ENCODE measurements around the gene FSTL4.

Gene FSTL4

DNA sequence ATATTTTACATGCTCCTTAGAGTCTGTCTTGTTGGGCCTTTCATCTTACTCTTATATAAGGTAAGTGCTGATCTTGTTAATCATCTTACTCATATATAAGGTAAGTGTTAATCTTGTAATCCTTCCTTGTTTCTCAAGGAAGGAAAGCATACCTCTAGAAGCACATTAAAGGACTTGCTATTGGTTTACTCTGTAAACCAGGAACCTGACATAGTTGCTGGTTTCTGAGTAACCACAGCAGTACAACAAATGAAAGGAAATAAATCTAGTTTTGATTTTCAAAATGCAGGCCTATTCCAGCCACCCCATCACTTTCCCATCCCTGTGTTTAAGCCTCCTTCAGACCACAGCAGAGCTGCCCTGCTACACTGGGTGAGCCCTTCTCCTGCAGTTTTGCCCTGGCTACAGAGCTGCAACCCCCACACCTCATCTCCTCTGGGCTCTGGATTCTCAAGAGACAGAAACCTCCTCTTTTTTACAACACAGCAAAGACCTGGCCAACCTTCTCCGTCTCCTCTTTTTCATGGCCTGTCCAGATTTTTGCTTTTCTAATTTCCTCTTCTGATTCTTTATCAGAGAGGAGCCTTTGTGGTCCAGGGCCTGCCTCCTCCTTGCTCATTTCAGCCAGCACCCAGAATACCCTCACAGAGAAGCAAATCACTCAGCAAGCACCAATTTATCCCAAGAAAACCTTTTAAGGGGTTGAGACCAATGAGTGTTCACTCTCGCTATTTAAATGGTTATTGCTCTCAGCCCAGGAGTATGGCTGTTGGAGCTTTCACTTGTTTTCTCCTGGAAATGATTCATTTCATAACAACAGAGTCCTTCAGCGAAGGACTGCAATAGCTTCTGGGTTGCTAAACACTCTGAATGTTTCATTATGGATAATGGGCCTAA lies 103.2 kb downstream of the FSTL4 start:
- H3K4me1 Mint-ChIP-seq = no peaks in the 10 kb centered on the region
- ATAC-seq (ENCODE audit: low read depth) (no peak), DNase-seq (ENCODE audit: low spot score in 2 of 2) (no peak)
- H3K9me3 Mint-ChIP-seq = no peaks in the 10 kb centered on the region
- H3K27me3 Mint-ChIP-seq = peaks cover 15% of the 10 kb centered on the region
- no peaks in the 10 kb centered on the region for H3K36me3 Mint-ChIP-seq
- H3K27ac Mint-ChIP-seq = no peak overlapping the region
- no peak overlapping the region for H3K4me3 Mint-ChIP-seq

DNA sequence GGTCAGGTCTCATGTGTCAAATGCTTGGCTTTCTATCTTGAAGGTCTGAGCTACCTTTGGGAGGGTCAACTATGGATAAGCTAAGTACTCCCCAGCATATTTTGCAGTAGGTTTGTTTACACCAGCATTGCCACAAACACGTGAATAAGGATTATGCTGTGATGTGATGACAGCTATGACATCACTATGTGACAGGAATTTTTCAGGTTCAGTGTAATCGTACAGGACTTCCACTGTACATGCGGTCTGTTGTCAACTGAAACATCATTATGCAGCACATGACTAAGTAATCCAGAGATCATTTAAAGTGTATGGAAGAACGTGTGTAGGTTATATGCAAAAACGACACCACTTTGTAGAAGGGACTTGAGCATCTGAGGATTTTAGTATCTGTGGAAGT lies 104.0 kb downstream of the FSTL4 start:
- ATAC-seq (ENCODE audit: low read depth) = no peak
- H3K4me3 Mint-ChIP-seq = no peak overlapping the region
- H3K27ac Mint-ChIP-seq = no peak overlapping the region
- H3K9me3 Mint-ChIP-seq = no peaks in the 10 kb centered on the region
- DNase-seq (ENCODE audit: low spot score in 2 of 2) = no peak
- H3K4me1 Mint-ChIP-seq = no peaks in the 10 kb centered on the region
- no peaks in the 10 kb centered on the region for H3K36me3 Mint-ChIP-seq
- peaks cover 15% of the 10 kb centered on the region for H3K27me3 Mint-ChIP-seq

GRCh38 chr5:133506181-133506580 lies 106.2 kb downstream of the FSTL4 start:
- Mint-ChIP-seq H3K4me1 (no peaks in the 10 kb centered on the region), H3K27ac (no peak overlapping the region), H3K36me3 (no peaks in the 10 kb centered on the region), H3K27me3 (peaks cover 8% of the 10 kb centered on the region), H3K4me3 (no peak overlapping the region), H3K9me3 (no peaks in the 10 kb centered on the region)
- no peak for ATAC-seq (ENCODE audit: low read depth)
- no peak for DNase-seq (ENCODE audit: low spot score in 2 of 2)

GRCh38 chr5:133503511-133503910 lies 108.8 kb downstream of the FSTL4 start:
- ATAC-seq (ENCODE audit: low read depth) (no peak), DNase-seq (ENCODE audit: low spot score in 2 of 2) (no peak)
- H3K36me3 Mint-ChIP-seq = no peaks in the 10 kb centered on the region
- peaks cover 18% of the 10 kb centered on the region for H3K27me3 Mint-ChIP-seq
- H3K4me3 Mint-ChIP-seq = no peak overlapping the region
- no peaks in the 10 kb centered on the region for H3K4me1 Mint-ChIP-seq
- no peaks in the 10 kb centered on the region for H3K9me3 Mint-ChIP-seq
- no peak overlapping the region for H3K27ac Mint-ChIP-seq

GRCh38 chr5:133499895-133500294 lies 112.4 kb downstream of the FSTL4 start:
- Mint-ChIP-seq H3K4me3 (no peak overlapping the region), H3K27me3 (peaks cover 21% of the 10 kb centered on the region), H3K4me1 (no peaks in the 10 kb centered on the region), H3K36me3 (no peaks in the 10 kb centered on the region), H3K9me3 (no peaks in the 10 kb centered on the region), H3K27ac (no peak overlapping the region)
- no peak for DNase-seq (ENCODE audit: low spot score in 2 of 2)
- no peak for ATAC-seq (ENCODE audit: low read depth)

- Mint-ChIP-seq H3K27ac (no peak overlapping the region), H3K27me3 (peaks cover 21% of the 10 kb centered on the region), H3K4me3 (no peak overlapping the region), H3K9me3 (peaks cover 2% of the 10 kb centered on the region), H3K4me1 (no peaks in the 10 kb centered on the region), H3K36me3 (peaks cover 2% of the 10 kb centered on the region)
- DNase-seq (ENCODE audit: low spot score in 2 of 2) (no peak), ATAC-seq (ENCODE audit: low read depth) (no peak)
These were observed 114.6 kb downstream of the FSTL4 start for GRCh38 chr5:133497608-133498348.

DNA sequence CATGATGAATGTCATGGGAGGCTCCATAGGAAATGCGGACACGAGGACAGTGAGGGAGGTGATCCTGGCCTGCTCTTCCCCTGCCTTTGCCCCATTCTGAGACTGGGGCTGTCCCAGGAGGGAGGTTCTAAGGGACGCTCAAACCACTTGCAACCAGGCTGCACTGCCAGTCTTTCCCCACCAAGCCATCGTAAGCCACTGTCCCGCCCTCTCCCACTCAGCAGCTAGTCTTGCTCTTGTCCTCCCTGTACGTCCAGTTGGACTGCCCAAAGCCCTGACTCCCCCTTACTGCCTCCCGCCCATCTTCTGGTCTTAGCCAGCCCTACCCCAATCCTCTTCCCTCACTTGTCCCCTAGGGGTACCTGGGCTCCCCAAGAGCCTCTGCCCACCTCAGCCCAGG lies 115.7 kb downstream of the FSTL4 start:
- Mint-ChIP-seq H3K4me3 (no peak overlapping the region), H3K4me1 (no peaks in the 10 kb centered on the region), H3K27ac (no peak overlapping the region), H3K9me3 (peaks cover 4% of the 10 kb centered on the region), H3K36me3 (peaks cover 2% of the 10 kb centered on the region), H3K27me3 (peaks cover 18% of the 10 kb centered on the region)
- ATAC-seq (ENCODE audit: low read depth) (no peak), DNase-seq (ENCODE audit: low spot score in 2 of 2) (no peak)

DNA sequence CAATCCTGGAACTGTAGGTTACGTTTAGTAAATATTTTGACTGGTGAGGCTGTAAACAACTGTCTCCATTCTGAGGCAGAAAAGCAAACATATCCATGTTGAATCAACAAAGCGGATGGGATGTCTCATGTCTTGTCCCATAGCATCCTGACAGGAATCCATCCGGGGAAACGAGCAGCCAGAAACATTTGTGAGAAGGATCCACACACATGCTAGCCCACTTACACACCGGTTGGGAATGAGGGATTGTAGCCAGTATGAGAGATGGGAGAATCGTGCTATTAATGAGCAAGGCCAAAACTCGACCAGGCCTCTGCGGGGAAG lies 117.5 kb downstream of the FSTL4 start:
- ATAC-seq (ENCODE audit: low read depth) = no peak
- H3K4me3 Mint-ChIP-seq = no peak overlapping the region
- no peak overlapping the region for H3K27ac Mint-ChIP-seq
- peaks cover 4% of the 10 kb centered on the region for H3K9me3 Mint-ChIP-seq
- H3K27me3 Mint-ChIP-seq = peaks cover 14% of the 10 kb centered on the region
- no peaks in the 10 kb centered on the region for H3K4me1 Mint-ChIP-seq
- DNase-seq (ENCODE audit: low spot score in 2 of 2) = no peak
- peaks cover 2% of the 10 kb centered on the region for H3K36me3 Mint-ChIP-seq

GRCh38 chr5:133494232-133494922 lies 118.0 kb downstream of the FSTL4 start:
- no peak for DNase-seq (ENCODE audit: low spot score in 2 of 2)
- Mint-ChIP-seq H3K27ac (no peak overlapping the region), H3K4me1 (no peaks in the 10 kb centered on the region), H3K4me3 (no peak overlapping the region), H3K36me3 (peaks cover 2% of the 10 kb centered on the region), H3K9me3 (peaks cover 4% of the 10 kb centered on the region), H3K27me3 (peaks cover 14% of the 10 kb centered on the region)
- ATAC-seq (ENCODE audit: low read depth) = no peak

DNA sequence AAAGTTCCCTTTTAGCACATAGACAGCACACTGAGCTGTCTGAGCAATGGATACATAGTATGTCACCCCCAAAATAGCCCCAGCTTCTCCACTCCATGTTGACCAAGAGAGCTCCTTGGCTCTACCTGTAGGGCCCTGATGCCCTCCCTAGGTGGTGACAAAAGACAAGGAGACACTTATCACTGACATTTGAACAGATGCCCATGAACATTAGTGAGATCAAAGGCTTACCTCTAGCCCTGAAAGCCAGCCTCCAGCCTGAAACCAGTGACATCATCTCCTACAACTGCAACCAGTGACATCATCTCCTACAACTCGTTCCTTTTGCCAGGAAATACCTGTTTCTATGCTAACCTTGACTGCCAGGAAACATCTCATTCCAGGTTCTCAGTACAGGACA lies 122.7 kb downstream of the FSTL4 start:
- Mint-ChIP-seq H3K36me3 (peaks cover 2% of the 10 kb centered on the region), H3K4me1 (no peaks in the 10 kb centered on the region), H3K27me3 (peaks cover 5% of the 10 kb centered on the region), H3K27ac (no peak overlapping the region), H3K9me3 (peaks cover 4% of the 10 kb centered on the region), H3K4me3 (no peak overlapping the region)
- peak; percentile 45 for ATAC-seq (ENCODE audit: low read depth)
- DNase-seq (ENCODE audit: low spot score in 2 of 2) = no peak

GRCh38 chr5:133487093-133487492 lies 125.2 kb downstream of the FSTL4 start:
- ATAC-seq (ENCODE audit: low read depth) (peak; percentile 59), DNase-seq (ENCODE audit: low spot score in 2 of 2) (no peak)
- H3K27ac Mint-ChIP-seq = no peak overlapping the region
- H3K4me1 Mint-ChIP-seq = no peaks in the 10 kb centered on the region
- H3K9me3 Mint-ChIP-seq = no peaks in the 10 kb centered on the region
- H3K27me3 Mint-ChIP-seq = peaks cover 7% of the 10 kb centered on the region
- no peaks in the 10 kb centered on the region for H3K36me3 Mint-ChIP-seq
- no peak overlapping the region for H3K4me3 Mint-ChIP-seq

GRCh38 chr5:133485468-133485867 lies 126.9 kb downstream of the FSTL4 start:
- Mint-ChIP-seq H3K9me3 (no peaks in the 10 kb centered on the region), H3K4me3 (no peak overlapping the region), H3K36me3 (no peaks in the 10 kb centered on the region), H3K27me3 (peaks cover 7% of the 10 kb centered on the region), H3K27ac (no peak overlapping the region), H3K4me1 (no peaks in the 10 kb centered on the region)
- DNase-seq (ENCODE audit: low spot score in 2 of 2) = no peak
- no peak for ATAC-seq (ENCODE audit: low read depth)

GRCh38 chr5:133483406-133484090 lies 128.8 kb downstream of the FSTL4 start:
- H3K4me3 Mint-ChIP-seq = no peak overlapping the region
- no peaks in the 10 kb centered on the region for H3K4me1 Mint-ChIP-seq
- H3K9me3 Mint-ChIP-seq = no peaks in the 10 kb centered on the region
- ATAC-seq (ENCODE audit: low read depth) (no peak), DNase-seq (ENCODE audit: low spot score in 2 of 2) (no peak)
- no peak overlapping the region for H3K27ac Mint-ChIP-seq
- H3K36me3 Mint-ChIP-seq = no peaks in the 10 kb centered on the region
- peaks cover 10% of the 10 kb centered on the region for H3K27me3 Mint-ChIP-seq

- no peaks in the 10 kb centered on the region for H3K36me3 Mint-ChIP-seq
- DNase-seq (ENCODE audit: low spot score in 2 of 2) (no peak), ATAC-seq (ENCODE audit: low read depth) (no peak)
- no peaks in the 10 kb centered on the region for H3K9me3 Mint-ChIP-seq
- H3K4me3 Mint-ChIP-seq = no peak overlapping the region
- H3K27ac Mint-ChIP-seq = no peak overlapping the region
- H3K27me3 Mint-ChIP-seq = peaks cover 12% of the 10 kb centered on the region
- H3K4me1 Mint-ChIP-seq = no peaks in the 10 kb centered on the region
These were observed 130.3 kb downstream of the FSTL4 start for GRCh38 chr5:133482028-133482427.
